Measurements from ENCODE around the gene TMC7.

Gene TMC7

GRCh38 chr16:19068237-19068815 is 84.6 kb downstream of the TMC7 start:
- Histone ChIP-seq H3K4me1 (ENCODE audit: insufficient read depth, poor library complexity, severe bottlenecking) (peaks cover 5% of the 10 kb centered on the region), H3K27ac (ENCODE audit: poor library complexity, severe bottlenecking) (peak overlapping the region; percentile 69), H3K36me3 (ENCODE audit: low read depth) (peaks cover 5% of the 10 kb centered on the region), H3K4me3 (ENCODE audit: severe bottlenecking) (peak overlapping the region; percentile 93), H3K9me3 (ENCODE audit: severe bottlenecking) (no peaks in the 10 kb centered on the region), H3K27me3 (ENCODE audit: insufficient read depth, poor library complexity, severe bottlenecking) (no peaks in the 10 kb centered on the region)
- TF ChIP-seq CTCF (IDR thresholded peaks at IDR 0.05; ENCODE audit: poor library complexity, severe bottlenecking), result no peak
- DNase-seq (ENCODE audit: low spot score) (no peak), ATAC-seq (ENCODE audit: low read depth) (no peak; the same call in 2 of the 3 replicates)

- peak; percentile 77 for TF ChIP-seq CTCF (IDR thresholded peaks at IDR 0.05; ENCODE audit: poor library complexity, severe bottlenecking)
- H3K9me3 ChIP-seq (ENCODE audit: severe bottlenecking), result no peaks in the 10 kb centered on the region
- DNase-seq (ENCODE audit: low spot score) (no peak), ATAC-seq (ENCODE audit: low read depth) (peak; percentile 34; the same call in 1 of the 3 replicates)
- no peak overlapping the region for H3K27ac ChIP-seq (ENCODE audit: poor library complexity, severe bottlenecking)
- H3K4me1 ChIP-seq (ENCODE audit: insufficient read depth, poor library complexity, severe bottlenecking), result peaks cover 5% of the 10 kb centered on the region
- no peaks in the 10 kb centered on the region for H3K27me3 ChIP-seq (ENCODE audit: insufficient read depth, poor library complexity, severe bottlenecking)
- H3K4me3 ChIP-seq (ENCODE audit: severe bottlenecking), result no peak overlapping the region
- H3K36me3 ChIP-seq (ENCODE audit: low read depth), result peaks cover 24% of the 10 kb centered on the region
Measured at GRCh38 chr16:19071811-19072777, 88.4 kb downstream of the TMC7 start.

- Histone ChIP-seq H3K36me3 (ENCODE audit: low read depth) (peaks cover 28% of the 10 kb centered on the region), H3K9me3 (ENCODE audit: severe bottlenecking) (no peaks in the 10 kb centered on the region), H3K27ac (ENCODE audit: poor library complexity, severe bottlenecking) (no peak overlapping the region), H3K27me3 (ENCODE audit: insufficient read depth, poor library complexity, severe bottlenecking) (no peaks in the 10 kb centered on the region), H3K4me3 (ENCODE audit: severe bottlenecking) (no peak overlapping the region), H3K4me1 (ENCODE audit: insufficient read depth, poor library complexity, severe bottlenecking) (peaks cover 5% of the 10 kb centered on the region)
- DNase-seq (ENCODE audit: low spot score), result no peak
- ATAC-seq (ENCODE audit: low read depth), result no peak
- no peak for TF ChIP-seq CTCF (IDR thresholded peaks at IDR 0.05; ENCODE audit: poor library complexity, severe bottlenecking)
Measured at GRCh38 chr16:19073344-19073743, 89.6 kb downstream of the TMC7 start.

GRCh38 chr16:19073863-19074262 is 90.1 kb downstream of the TMC7 start:
- H3K4me3 ChIP-seq (ENCODE audit: severe bottlenecking), result no peak overlapping the region
- DNase-seq (ENCODE audit: low spot score), result no peak
- no peaks in the 10 kb centered on the region for H3K9me3 ChIP-seq (ENCODE audit: severe bottlenecking)
- peaks cover 33% of the 10 kb centered on the region for H3K36me3 ChIP-seq (ENCODE audit: low read depth)
- ATAC-seq (ENCODE audit: low read depth), result no peak
- peaks cover 2% of the 10 kb centered on the region for H3K4me1 ChIP-seq (ENCODE audit: insufficient read depth, poor library complexity, severe bottlenecking)
- no peak for TF ChIP-seq CTCF (IDR thresholded peaks at IDR 0.05; ENCODE audit: poor library complexity, severe bottlenecking)
- no peak overlapping the region for H3K27ac ChIP-seq (ENCODE audit: poor library complexity, severe bottlenecking)
- H3K27me3 ChIP-seq (ENCODE audit: insufficient read depth, poor library complexity, severe bottlenecking), result no peaks in the 10 kb centered on the region
